Common myeloid progenitor, CD34-positive (primary cell): ENCODE data around the gene HMGA1.
A peak's percentile ranks its signal among the peaks of the same experiment; 100 is the strongest.

Experiments
- CTCF ChIA-PET: fragments of 350-600 bp; sonication (Branson Sonifier 250); formaldehyde crosslinking; loops from one replicate; lab custom pipeline; 2021; ENCODE audit warnings: antibody characterized with exemption; lab: Charles Lee
- POLR2A ChIA-PET: fragments of 350-600 bp; sonication (Branson Sonifier 250); formaldehyde crosslinking; loops from one replicate; lab custom pipeline; 2021; ENCODE audit warnings: antibody characterized with exemption; lab: Charles Lee
- DNase-seq, 3 donors: peaks; one replicate each; pipeline versions ENCODE4 v3.0.0 to v3.0.0-alpha.2; 2013
- H3K27ac ChIP-seq, 2 experiments: 1 replicate in 1 of 2; 2 replicates in 1 of 2; pipeline ENCODE4 v1.7.0; 2013; ENCODE audit warnings: inconsistent platforms in 2 of 2, low read length in 2 of 2, mild to moderate bottlenecking in 2 of 2, low read depth in 1 of 2, moderate library complexity in 1 of 2; ENCODE audit not compliant: severe bottlenecking in 2 of 2, insufficient read depth in 1 of 2, poor library complexity in 1 of 2
- H3K27me3 ChIP-seq, 5 experiments: replicated peaks in 2 of 5; 1 replicate in 3 of 5; 2 replicates in 2 of 5; pipeline versions ENCODE4 v1.6.1 to v1.7.0; 2013; ENCODE audit warnings: low read length in 4 of 5, mild to moderate bottlenecking in 2 of 5, moderate library complexity in 2 of 5, inconsistent platforms in 1 of 5; ENCODE audit not compliant: insufficient read depth in 5 of 5, control insufficient read depth in 4 of 5
- H3K36me3 ChIP-seq, 4 experiments: 1 replicate in 2 of 4; 2 replicates in 2 of 4; pipeline versions ENCODE4 v1.6.1 to v1.7.0; 2013; ENCODE audit warnings: low read length in 3 of 4, control low read depth in 1 of 4, mild to moderate bottlenecking in 1 of 4; ENCODE audit not compliant: control insufficient read depth in 4 of 4, insufficient read depth in 4 of 4
- H3K4me1 ChIP-seq, 4 experiments: 1 replicate in 3 of 4; 2 replicates in 1 of 4; pipeline versions ENCODE4 v1.6.1 to v1.7.1; 2013; ENCODE audit warnings: low read length in 3 of 4, mild to moderate bottlenecking in 3 of 4, control low read depth in 1 of 4, inconsistent platforms in 1 of 4, moderate library complexity in 1 of 4; ENCODE audit not compliant: control insufficient read depth in 4 of 4, insufficient read depth in 4 of 4; ENCODE audit errors: control extremely low read depth in 1 of 4
- H3K4me3 ChIP-seq, 7 experiments: 1 replicate in 4 of 7; 2 replicates in 3 of 7; pipeline versions ENCODE4 v1.5.1 to v1.7.0; 2013; ENCODE audit warnings: mild to moderate bottlenecking in 7 of 7, low read length in 6 of 7, moderate library complexity in 6 of 7, inconsistent platforms in 2 of 7, low read depth in 2 of 7, control low read depth in 1 of 7; ENCODE audit not compliant: insufficient read depth in 4 of 7, control insufficient read depth in 1 of 7; ENCODE audit errors: extremely low read depth in 1 of 7
- H3K9me3 ChIP-seq, 5 experiments: 1 replicate in 4 of 5; 2 replicates in 1 of 5; pipeline versions ENCODE4 v1.6.1 to v1.7.1; 2013; ENCODE audit warnings: low read length in 4 of 5, mild to moderate bottlenecking in 2 of 5, inconsistent platforms in 1 of 5, low read depth in 1 of 5, moderate library complexity in 1 of 5; ENCODE audit not compliant: control insufficient read depth in 4 of 5, insufficient read depth in 2 of 5; ENCODE audit errors: control extremely low read depth in 1 of 5
- WGBS: methylation state at CpG from one replicate; pipeline ENCODE4 v1.1.5; 2013; ENCODE audit not compliant: insufficient coverage; 5-methylcytosine and 5-hydroxymethylcytosine counted together

HMGA1 gene

GRCh38 chr6:34272013-34272926, 35.6 kb downstream of the HMGA1 start:
- POLR2A ChIA-PET: interaction anchor here (0.7 to 2.0 kb wide), 4 partner anchors 11 to 23 kb away, joined by 3 to 5 read pairs (median 4); no protein-coding TSS in a partner anchor

GRCh38 chr6:34273242-34273805, 36.7 kb downstream of the HMGA1 start:
- WGBS: 0% methylated on average over 1 of the region's 3 CpGs
- H3K36me3 ChIP-seq: peaks cover 0 to 5% (median 0%) of the 10 kb centered on the region in 4 experiments
- DNase-seq: peak; percentile 91 to 98 (median 97)
- peak overlapping the region in 4 of 7 experiments; percentile 2 to 38 (median 16) for H3K4me3 ChIP-seq
- ChIA-PET POLR2A (interaction anchor here (0.7 to 2.0 kb wide), 5 partner anchors 9 to 36 kb away, joined by 3 to 5 read pairs (median 4); partner anchors contain the start of gene HMGA1), CTCF (interaction anchor here (0.7 to 1.7 kb wide), 5 partner anchors 10 to 142 kb away, joined by 3 to 8 read pairs (median 4); no protein-coding TSS in a partner anchor)
- no peaks in the 10 kb centered on the region for H3K27me3 ChIP-seq
- peaks cover 8 to 48% (median 41%) of the 10 kb centered on the region in 4 experiments for H3K4me1 ChIP-seq
- no peaks in the 10 kb centered on the region for H3K9me3 ChIP-seq
- H3K27ac ChIP-seq: peak overlapping the region; percentile 60 to 78

More at GRCh38 chr6:34272013-34272926, 35.6 kb downstream of the HMGA1 start:
- no peak for DNase-seq
- Histone ChIP-seq H3K36me3 (no peaks in the 10 kb centered on the region), H3K27ac (peak overlapping the region; percentile 61 to 78), H3K27me3 (no peaks in the 10 kb centered on the region), H3K4me1 (peaks cover 8 to 48% (median 38%) of the 10 kb centered on the region in 4 experiments), H3K4me3 (peak overlapping the region in 3 of 7 experiments; percentile 11 to 45 (median 44)), H3K9me3 (no peaks in the 10 kb centered on the region)
- WGBS: 69% methylated on average over 8 of the region's 13 CpGs
- CTCF ChIA-PET: interaction anchor here (0.7 to 1.6 kb wide), 3 partner anchors 22 to 485 kb away, joined by 3 to 5 read pairs (median 3); no protein-coding TSS in a partner anchor

GRCh38 chr6:34274129-34274528, 37.5 kb downstream of the HMGA1 start:
- ChIA-PET POLR2A (interaction anchor here (2.0 kb wide), 1 partner anchor 16 kb away, joined by 5 read pairs; no protein-coding TSS in a partner anchor), CTCF (interaction anchor here (1.7 kb wide), 1 partner anchor 9 kb away, joined by 8 read pairs; no protein-coding TSS in a partner anchor)
- Histone ChIP-seq H3K4me1 (peaks cover 8 to 50% (median 42%) of the 10 kb centered on the region in 4 experiments), H3K36me3 (peaks cover 0 to 12% (median 3%) of the 10 kb centered on the region in 4 experiments), H3K27me3 (no peaks in the 10 kb centered on the region), H3K9me3 (no peaks in the 10 kb centered on the region), H3K27ac (peak overlapping the region; percentile 60 to 78), H3K4me3 (no peak overlapping the region)
- DNase-seq: no peak
- WGBS: 100% methylated on average over 1 of the region's 1 CpG

- no peak overlapping the region for H3K27ac ChIP-seq
- no peaks in the 10 kb centered on the region for H3K27me3 ChIP-seq
- peak in 2 of 3 donors; percentile 48 to 64 for DNase-seq
- no peak overlapping the region for H3K4me3 ChIP-seq
- peaks cover 8 to 51% (median 44%) of the 10 kb centered on the region in 4 experiments for H3K4me1 ChIP-seq
- POLR2A ChIA-PET: interaction anchor here (0.7 kb wide), 1 partner anchor 9 kb away, joined by 4 read pairs; no protein-coding TSS in a partner anchor
- WGBS: 85% methylated on average over 3 of the region's 3 CpGs
- H3K9me3 ChIP-seq: no peaks in the 10 kb centered on the region
- peaks cover 3 to 24% (median 11%) of the 10 kb centered on the region in 4 experiments for H3K36me3 ChIP-seq
- CTCF ChIA-PET: interaction anchor here (1.1 to 1.4 kb wide), 2 partner anchors 139 to 316 kb away, joined by 3 to 7 read pairs; no protein-coding TSS in a partner anchor
Measured at GRCh38 chr6:34275128-34275804, 38.6 kb downstream of the HMGA1 start.

- Histone ChIP-seq H3K9me3 (no peaks in the 10 kb centered on the region), H3K4me1 (peaks cover 8 to 51% (median 44%) of the 10 kb centered on the region in 4 experiments), H3K36me3 (peaks cover 3 to 33% (median 16%) of the 10 kb centered on the region in 4 experiments), H3K27me3 (no peaks in the 10 kb centered on the region), H3K4me3 (no peak overlapping the region), H3K27ac (peak overlapping the region in 1 of 2 experiments; percentile 22)
- WGBS: 96% methylated on average over 5 of the region's 5 CpGs
- CTCF ChIA-PET: interaction anchor here (1.1 to 1.4 kb wide), 2 partner anchors 138 to 315 kb away, joined by 3 to 7 read pairs; no protein-coding TSS in a partner anchor
- DNase-seq: no peak
- POLR2A ChIA-PET: interaction anchor here (0.9 kb wide), 1 partner anchor 14 kb away, joined by 3 read pairs; no protein-coding TSS in a partner anchor
Measured at GRCh38 chr6:34276191-34276590, 39.5 kb downstream of the HMGA1 start.
